HepG2 (cell line): ENCODE results near the gene DMBT1. TPM values are rescaled to one million over a fixed set of nuclear protein-coding genes. Genes with fewer than 3 reads are reported as not detected.

ENCODE experiments used
- BRF2 ChIP-seq: sonication (generic); formaldehyde crosslinking; IDR thresholded peaks from 2 replicates; pipeline ENCODE4 v1.8.1; 2022; ENCODE audit warnings: mild to moderate bottlenecking, missing genetic modification reagents
- CENPX ChIP-seq: sonication (generic); formaldehyde crosslinking; IDR thresholded peaks from 2 replicates; pipeline ENCODE4 v1.9.0; 2021; ENCODE audit warnings: mild to moderate bottlenecking, missing genetic modification reagents, moderate library complexity
- GLI4 ChIP-seq: sonication (generic); formaldehyde crosslinking; IDR thresholded peaks from 2 replicates; pipeline ENCODE4 v1.5.1; 2020; ENCODE audit warnings: missing genetic modification reagents, mild to moderate bottlenecking, moderate library complexity, borderline replicate concordance
- MYNN ChIP-seq: sonication (generic); formaldehyde crosslinking; IDR thresholded peaks from 2 replicates; pipeline ENCODE4 v1.4.0; 2020; ENCODE audit warnings: mild to moderate bottlenecking, low read depth, missing genetic modification reagents
- PAWR ChIP-seq: sonication (generic); formaldehyde crosslinking; IDR thresholded peaks from 2 replicates; pipeline ENCODE4 v1.4.0; 2020; ENCODE audit warnings: missing genetic modification reagents, mild to moderate bottlenecking, borderline replicate concordance
- PTBP1 ChIP-seq: fragments of 200-400 bp; formaldehyde crosslinking; IDR thresholded peaks from 2 replicates; pipeline ENCODE4 v1.6.1; 2018; ENCODE audit warnings: low read length, low read depth; ENCODE audit not compliant: poor library complexity, severe bottlenecking
- SKI ChIP-seq: fragments of 450-650 bp; IDR thresholded peaks from one replicate; pipeline ENCODE4 v1.6.1; 2018; ENCODE audit warnings: mild to moderate bottlenecking; ENCODE audit not compliant: partially characterized antibody
- ZBTB7A ChIP-seq: sonication (generic); formaldehyde crosslinking; IDR thresholded peaks from 2 replicates; pipeline ENCODE4 v1.8.0; 2022; ENCODE audit warnings: mild to moderate bottlenecking, missing genetic modification reagents
- ZFP37 ChIP-seq: sonication (generic); formaldehyde crosslinking; IDR thresholded peaks from 2 replicates; pipeline ENCODE4 v1.4.0; 2020; ENCODE audit warnings: missing genetic modification reagents, borderline replicate concordance
- ZKSCAN5 ChIP-seq: sonication (generic); formaldehyde crosslinking; IDR thresholded peaks from 2 replicates; pipeline ENCODE4 v1.5.1; 2020; ENCODE audit warnings: mild to moderate bottlenecking, missing genetic modification reagents
- ZMAT5 ChIP-seq: sonication (generic); formaldehyde crosslinking; IDR thresholded peaks from 2 replicates; pipeline ENCODE4 v1.5.0; 2020; ENCODE audit warnings: mild to moderate bottlenecking, low read depth, missing genetic modification reagents, borderline replicate concordance
- ZNF275 ChIP-seq: sonication (generic); formaldehyde crosslinking; IDR thresholded peaks from 2 replicates; pipeline ENCODE4 v1.8.0; 2022; ENCODE audit warnings: missing genetic modification reagents, mild to moderate bottlenecking, inconsistent platforms, borderline replicate concordance
- ZNF331 ChIP-seq: sonication (generic); formaldehyde crosslinking; IDR thresholded peaks from 2 replicates; pipeline ENCODE4 v1.4.0; 2020; ENCODE audit warnings: missing genetic modification reagents
- ZNF460 ChIP-seq: sonication (generic); formaldehyde crosslinking; IDR thresholded peaks from 2 replicates; pipeline ENCODE4 v1.5.1; 2020; ENCODE audit warnings: missing genetic modification reagents, mild to moderate bottlenecking, borderline replicate concordance
- ZNF549 ChIP-seq: sonication (generic); formaldehyde crosslinking; IDR thresholded peaks from 2 replicates; pipeline ENCODE4 v1.5.0; 2020; ENCODE audit warnings: missing genetic modification reagents
- ZNF567 ChIP-seq: sonication (generic); formaldehyde crosslinking; IDR thresholded peaks from 2 replicates; pipeline ENCODE4 v1.8.1; 2023; ENCODE audit warnings: mild to moderate bottlenecking, missing genetic modification reagents, borderline replicate concordance
- ZNF770 ChIP-seq: sonication (generic); formaldehyde crosslinking; IDR thresholded peaks from 2 replicates; pipeline ENCODE4 v1.5.0; 2020; ENCODE audit warnings: mild to moderate bottlenecking, missing genetic modification reagents
- polyA plus RNA-seq, 8 experiments: library from polyadenylated mRNA; depleted of rRNA in 3 of 8; stranded (reverse) in 7 of 8; unstranded in 1 of 8; fragments of >200 nt; fragmentation: Illumina TruSeq in 4 of 8; extraction: Trizol in 4 of 8; gene quantifications; 2 replicates each; pipeline versions ENCODE4 v1.2.1 to v1.2.3, GENCODE V29; 2011 to 2016; ENCODE audit warnings: low read depth in 4 of 8, missing spikeins in 1 of 8, mixed read lengths in 1 of 8; ENCODE audit not compliant: insufficient read depth in 1 of 8
- total RNA-seq, 5 experiments: library from RNA; depleted of rRNA; stranded (reverse); fragments of >200 nt; fragmentation: Illumina TruSeq; extraction: Trizol; gene quantifications; 2 replicates each; pipeline ENCODE4 v1.2.3, GENCODE V29; 2016; ENCODE audit warnings: low read depth in 1 of 5

The DMBT1 gene
- total and polyA plus RNA-seq, 2 of the 13 experiments (the other 11 are each of a cell fraction or from before 2014, with no cell fraction given): not detected

- TF ChIP-seq ZNF770 (CRISPR knock-in tag) (no peak), ZMAT5 (CRISPR knock-in tag) (no peak), ZNF331 (CRISPR knock-in tag) (no peak), ZNF275 (no peak), MYNN (CRISPR knock-in tag) (no peak), ZFP37 (no peak), ZNF567 (CRISPR knock-in tag) (no peak), SKI (no peak), ZKSCAN5 (CRISPR knock-in tag) (no peak), BRF2 (CRISPR knock-in tag) (no peak), ZBTB7A (CRISPR knock-in tag) (no peak), PTBP1 (no peak), CENPX (CRISPR knock-in tag) (no peak), ZNF549 (CRISPR knock-in tag) (no peak), GLI4 (CRISPR knock-in tag) (no peak), ZNF460 (CRISPR knock-in tag) (no peak), PAWR (CRISPR knock-in tag) (no peak)
- TF ChIP-seq, all 625 proteins: peak for 0
Measured at GRCh38 chr10:122550983-122551382, 9.6 kb upstream of the DMBT1 start (continued).
